NCI-H774 (cell line): ENCODE measurements around the gene GRIK1.
A peak's percentile ranks its signal among the peaks of the same experiment; 100 is the strongest.

Experiments
- DNase-seq: peaks from one replicate; lab custom pipeline; 2025; lab: John Stamatoyannopoulos, UW

Gene GRIK1

GRCh38 chr21:29718081-29718815 lies 221.5 kb downstream of the GRIK1 start:
- peak; percentile 13 for DNase-seq

- no peak for DNase-seq
These were observed 222.1 kb downstream of the GRIK1 start for GRCh38 chr21:29717659-29718058.

GRCh38 chr21:29716753-29717152 lies 223.0 kb downstream of the GRIK1 start:
- DNase-seq, result no peak

GRCh38 chr21:29715089-29715488 lies 224.7 kb downstream of the GRIK1 start:
- DNase-seq, result no peak

- no peak for DNase-seq
These were observed 227.0 kb downstream of the GRIK1 start for GRCh38 chr21:29712818-29713217.

GRCh38 chr21:29711236-29711635 lies 228.6 kb downstream of the GRIK1 start:
- no peak for DNase-seq

GRCh38 chr21:29710498-29710897 lies 229.3 kb downstream of the GRIK1 start:
- DNase-seq, result no peak

GRCh38 chr21:29708401-29708800 lies 231.4 kb downstream of the GRIK1 start:
- no peak for DNase-seq

- DNase-seq, result no peak
These were observed 235.1 kb downstream of the GRIK1 start for GRCh38 chr21:29704719-29705118.

GRCh38 chr21:29701676-29702075 lies 238.1 kb downstream of the GRIK1 start:
- no peak for DNase-seq

- DNase-seq, result no peak
These were observed 242.1 kb downstream of the GRIK1 start for GRCh38 chr21:29697555-29698193.

- no peak for DNase-seq
These were observed 242.9 kb downstream of the GRIK1 start for GRCh38 chr21:29696937-29697336.

- DNase-seq, result no peak
These were observed 247.9 kb downstream of the GRIK1 start for GRCh38 chr21:29691616-29692491.

GRCh38 chr21:29689753-29690152 lies 250.0 kb downstream of the GRIK1 start:
- DNase-seq, result no peak

- no peak for DNase-seq
These were observed 255.7 kb downstream of the GRIK1 start for GRCh38 chr21:29684106-29684505.

GRCh38 chr21:29682800-29683199 lies 257.0 kb downstream of the GRIK1 start:
- DNase-seq, result no peak

- no peak for DNase-seq
These were observed 259.5 kb downstream of the GRIK1 start for GRCh38 chr21:29680273-29680672.

GRCh38 chr21:29678626-29679025 lies 261.2 kb downstream of the GRIK1 start:
- DNase-seq, result no peak

GRCh38 chr21:29677326-29677725 lies 262.5 kb downstream of the GRIK1 start:
- no peak for DNase-seq

- no peak for DNase-seq
These were observed 263.4 kb downstream of the GRIK1 start for GRCh38 chr21:29676395-29676794.

GRCh38 chr21:29675451-29675850 lies 264.3 kb downstream of the GRIK1 start:
- DNase-seq, result no peak

GRCh38 chr21:29674343-29674742 lies 265.5 kb downstream of the GRIK1 start:
- DNase-seq, result no peak

- DNase-seq, result no peak
These were observed 266.6 kb downstream of the GRIK1 start for GRCh38 chr21:29673096-29673610.
